GM23338 (cell line): ENCODE measurements around the gene PSORS1C1. TPM values are rescaled to one million over a fixed set of nuclear protein-coding genes. Genes with fewer than 3 reads are reported as not detected.

Source experiments
- ATAC-seq: fragments of 200-7000 bp; cut with Tn5 transposase; 3 replicates; pipeline ENCODE4 v1.9.1; 2020
- DNase-seq: peaks from one replicate; pipeline ENCODE4 v3.0.0-alpha.2; 2015; ENCODE audit warnings: low spot score
- H2AFZ ChIP-seq: fragments of 200-600 bp; sonication (generic); 2 replicates; pipeline ENCODE4 v1.8.0; 2016; ENCODE audit warnings: antibody characterized with exemption, mild to moderate bottlenecking, moderate library complexity
- H3F3A ChIP-seq: fragments of 200-600 bp; sonication (generic); replicated peaks from 2 replicates; pipeline ENCODE4 v1.8.0; 2017; ENCODE audit warnings: antibody characterized with exemption, mixed run types, low read depth
- H3K27ac ChIP-seq: fragments of 200-600 bp; sonication (generic); 2 replicates; pipeline ENCODE4 v1.6.1; 2016; ENCODE audit warnings: low read depth
- H3K27me3 ChIP-seq: fragments of 200-600 bp; sonication (generic); 2 replicates; pipeline ENCODE4 v1.8.0; 2016; ENCODE audit warnings: mild to moderate bottlenecking, mixed run types, moderate library complexity; ENCODE audit not compliant: insufficient read depth
- H3K36me3 ChIP-seq: fragments of 200-600 bp; sonication (generic); 2 replicates; pipeline ENCODE4 v1.8.0; 2016; ENCODE audit warnings: mild to moderate bottlenecking; ENCODE audit not compliant: insufficient read depth
- H3K4me1 ChIP-seq: fragments of 200-600 bp; sonication (generic); 2 replicates; pipeline ENCODE4 v1.8.0; 2016; ENCODE audit warnings: mild to moderate bottlenecking, moderate library complexity; ENCODE audit not compliant: insufficient read depth
- H3K4me2 ChIP-seq: fragments of 200-600 bp; sonication (generic); 2 replicates; pipeline ENCODE4 v1.7.1; 2017; ENCODE audit warnings: mixed run types
- H3K4me3 ChIP-seq: fragments of 200-600 bp; sonication (generic); 2 replicates; pipeline ENCODE4 v1.6.1; 2016; ENCODE audit warnings: mixed run types
- H3K79me2 ChIP-seq: fragments of 200-600 bp; sonication (generic); replicated peaks from 2 replicates; pipeline ENCODE4 v1.8.0; 2017; ENCODE audit warnings: mild to moderate bottlenecking; ENCODE audit not compliant: insufficient read depth
- H3K9me2 ChIP-seq: fragments of 200-600 bp; sonication (generic); 2 replicates; pipeline ENCODE4 v1.8.0; 2017; ENCODE audit not compliant: insufficient read depth
- H4K20me1 ChIP-seq: fragments of 200-600 bp; sonication (generic); replicated peaks from 2 replicates; pipeline ENCODE4 v1.8.0; 2017; ENCODE audit warnings: mild to moderate bottlenecking; ENCODE audit not compliant: insufficient read depth
- H3K27ac Mint-ChIP-seq: 2 replicates; pipeline ENCODE4 v1.8.0; 2020; ENCODE audit warnings: inconsistent platforms, mild to moderate bottlenecking, moderate library complexity, mixed read lengths
- H3K27me3 Mint-ChIP-seq: 3 replicates; pipeline ENCODE4 v1.8.0; 2022; ENCODE audit warnings: low read depth, mild to moderate bottlenecking, moderate library complexity, mixed read lengths, inconsistent platforms; ENCODE audit not compliant: insufficient read depth, poor library complexity
- H3K36me3 Mint-ChIP-seq: 3 replicates; pipeline ENCODE4 v1.8.0; 2021; ENCODE audit warnings: low read depth, mild to moderate bottlenecking, inconsistent platforms, moderate library complexity, mixed read lengths
- H3K4me1 Mint-ChIP-seq: 3 replicates; pipeline ENCODE4 v1.8.0; 2020; ENCODE audit warnings: mild to moderate bottlenecking, inconsistent platforms, mixed read lengths
- H3K4me3 Mint-ChIP-seq: 3 replicates; pipeline ENCODE4 v1.8.0; 2021; ENCODE audit warnings: moderate library complexity, mild to moderate bottlenecking, inconsistent platforms, mixed read lengths
- H3K9me3 Mint-ChIP-seq: 3 replicates; pipeline ENCODE4 v1.8.0; 2020; ENCODE audit warnings: moderate library complexity, mild to moderate bottlenecking, inconsistent platforms, mixed read lengths
- CREB1 ChIP-seq: fragments of 250-450 bp; sonication (Bioruptor Pico); IDR thresholded peaks from 2 replicates; pipeline ENCODE4 v1.5.0; 2020; ENCODE audit warnings: low read depth, mild to moderate bottlenecking, moderate library complexity
- EZH2 ChIP-seq: fragments of 200-600 bp; sonication (generic); IDR thresholded peaks from one replicate; pipeline ENCODE4 v1.8.0; 2017; ENCODE audit warnings: antibody characterized with exemption, mild to moderate bottlenecking, low read depth; ENCODE audit not compliant: unreplicated experiment
- EZH2phosphoT487 ChIP-seq: fragments of 200-600 bp; sonication (generic); IDR thresholded peaks from one replicate; pipeline ENCODE4 v1.8.1; 2018; ENCODE audit warnings: antibody characterized with exemption; ENCODE audit not compliant: unreplicated experiment
- JUNB ChIP-seq: IDR thresholded peaks from one replicate; pipeline ENCODE4 v1.6.1; 2016; ENCODE audit warnings: antibody characterized with exemption; ENCODE audit not compliant: unreplicated experiment
- NANOG ChIP-seq: IDR thresholded peaks from 2 replicates; pipeline ENCODE4 v1.6.1; 2016; ENCODE audit warnings: antibody characterized with exemption, borderline replicate concordance
- POLR2AphosphoS5 ChIP-seq: IDR thresholded peaks from 2 replicates; pipeline ENCODE4 v1.6.1; 2016; ENCODE audit warnings: antibody characterized with exemption, low read depth
- STAT1 ChIP-seq: IDR thresholded peaks from one replicate; pipeline ENCODE4 v1.6.1; 2016; ENCODE audit warnings: antibody characterized with exemption; ENCODE audit not compliant: unreplicated experiment
- ZNF114 ChIP-seq: fragments of 250-450 bp; sonication (Bioruptor Pico); IDR thresholded peaks from 2 replicates; pipeline ENCODE4 v1.5.0; 2020; ENCODE audit warnings: mild to moderate bottlenecking, moderate library complexity
- ZNF331 ChIP-seq: fragments of 250-450 bp; sonication (Bioruptor Pico); IDR thresholded peaks from 2 replicates; pipeline ENCODE4 v1.5.0; 2020; ENCODE audit warnings: low read depth, mild to moderate bottlenecking, moderate library complexity
- polyA plus RNA-seq: library from polyadenylated mRNA; unstranded; fragments of >200 nt; fragmentation: Nextera tagmentation; extraction: Ambion mirVana; gene quantifications from 2 replicates; pipeline ENCODE4 v1.2.1, GENCODE V29; 2016
- total RNA-seq: library from RNA; depleted of rRNA; stranded (reverse); fragments of >200 nt; shearing (Covaris generic); gene quantifications from 2 replicates; pipeline ENCODE4 v1.2.3, GENCODE V29; 2014
- TF ChIP-seq, protein P1 (sequence below): IDR thresholded peaks from one replicate; pipeline ENCODE4 v1.6.1; 2018; ENCODE audit warnings: antibody characterized with exemption; ENCODE audit not compliant: unreplicated experiment
- TF ChIP-seq, protein P2 (sequence below), 2 experiments: fragments of 200-600 bp in 1 of 2; sonication (generic) in 1 of 2; conservative IDR thresholded peaks; 2 replicates each; pipeline versions ENCODE4 v1.5.1 to v1.6.1; 2016 to 2017; ENCODE audit warnings: antibody characterized with exemption in 2 of 2, low read depth in 2 of 2, mild to moderate bottlenecking in 2 of 2, moderate library complexity in 1 of 2
- TF ChIP-seq, protein P3 (sequence below): fragments of 250-450 bp; sonication (Bioruptor Pico); IDR thresholded peaks from 2 replicates; pipeline ENCODE4 v1.5.0; 2020; ENCODE audit warnings: mild to moderate bottlenecking, moderate library complexity
- TF ChIP-seq, protein P4 (sequence below): IDR thresholded peaks from 2 replicates; pipeline ENCODE4 v1.6.1; 2016; ENCODE audit warnings: antibody characterized with exemption

The PSORS1C1 gene
- total and polyA plus RNA-seq, 2 experiments from 2014 or later, result not detected

DNA sequence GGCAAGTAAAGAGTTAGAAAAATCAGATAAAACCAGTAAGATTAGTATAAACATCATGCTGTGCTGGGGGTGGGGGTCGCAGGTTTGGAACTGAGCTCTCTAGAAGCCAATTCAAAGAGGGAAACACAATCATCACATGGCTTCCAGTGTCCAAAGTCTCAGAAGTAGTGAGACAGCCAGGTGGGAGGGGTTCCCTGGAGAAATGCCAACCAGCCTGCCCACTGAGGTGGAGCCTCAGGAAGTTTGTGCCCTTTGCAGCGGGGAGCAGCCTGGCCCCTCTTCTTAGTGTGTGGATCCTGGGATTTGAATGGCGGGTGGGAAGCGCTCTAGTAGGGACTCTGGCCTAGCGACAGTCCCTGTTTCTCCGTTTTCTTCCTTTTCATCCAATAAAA lies 23.6 kb upstream of the PSORS1C1 start:
- Mint-ChIP-seq H3K36me3 (no peaks in the 10 kb centered on the region), H3K9me3 (no peaks in the 10 kb centered on the region), H3K4me1 (peaks cover 14% of the 10 kb centered on the region), H3K27ac (no peak overlapping the region), H3K4me3 (no peak overlapping the region), H3K27me3 (peaks cover 4% of the 10 kb centered on the region)
- H3K27ac ChIP-seq, result no peak overlapping the region
- H3K4me1 ChIP-seq, result peaks cover 16% of the 10 kb centered on the region
- no peak for ATAC-seq
- H2AFZ ChIP-seq, result peak overlapping the region; percentile 34; the same call in 1 of the 2 replicates
- H4K20me1 ChIP-seq, result no peaks in the 10 kb centered on the region
- H3K79me2 ChIP-seq, result no peaks in the 10 kb centered on the region
- H3K27me3 ChIP-seq, result no peaks in the 10 kb centered on the region
- no peak overlapping the region for H3K4me3 ChIP-seq
- H3F3A ChIP-seq, result no peaks in the 10 kb centered on the region
- 0 out of 2 replicates have a peak, but pooled peaks cover 3% of the 10 kb centered on the region for H3K9me2 ChIP-seq
- TF ChIP-seq, protein P1, sequence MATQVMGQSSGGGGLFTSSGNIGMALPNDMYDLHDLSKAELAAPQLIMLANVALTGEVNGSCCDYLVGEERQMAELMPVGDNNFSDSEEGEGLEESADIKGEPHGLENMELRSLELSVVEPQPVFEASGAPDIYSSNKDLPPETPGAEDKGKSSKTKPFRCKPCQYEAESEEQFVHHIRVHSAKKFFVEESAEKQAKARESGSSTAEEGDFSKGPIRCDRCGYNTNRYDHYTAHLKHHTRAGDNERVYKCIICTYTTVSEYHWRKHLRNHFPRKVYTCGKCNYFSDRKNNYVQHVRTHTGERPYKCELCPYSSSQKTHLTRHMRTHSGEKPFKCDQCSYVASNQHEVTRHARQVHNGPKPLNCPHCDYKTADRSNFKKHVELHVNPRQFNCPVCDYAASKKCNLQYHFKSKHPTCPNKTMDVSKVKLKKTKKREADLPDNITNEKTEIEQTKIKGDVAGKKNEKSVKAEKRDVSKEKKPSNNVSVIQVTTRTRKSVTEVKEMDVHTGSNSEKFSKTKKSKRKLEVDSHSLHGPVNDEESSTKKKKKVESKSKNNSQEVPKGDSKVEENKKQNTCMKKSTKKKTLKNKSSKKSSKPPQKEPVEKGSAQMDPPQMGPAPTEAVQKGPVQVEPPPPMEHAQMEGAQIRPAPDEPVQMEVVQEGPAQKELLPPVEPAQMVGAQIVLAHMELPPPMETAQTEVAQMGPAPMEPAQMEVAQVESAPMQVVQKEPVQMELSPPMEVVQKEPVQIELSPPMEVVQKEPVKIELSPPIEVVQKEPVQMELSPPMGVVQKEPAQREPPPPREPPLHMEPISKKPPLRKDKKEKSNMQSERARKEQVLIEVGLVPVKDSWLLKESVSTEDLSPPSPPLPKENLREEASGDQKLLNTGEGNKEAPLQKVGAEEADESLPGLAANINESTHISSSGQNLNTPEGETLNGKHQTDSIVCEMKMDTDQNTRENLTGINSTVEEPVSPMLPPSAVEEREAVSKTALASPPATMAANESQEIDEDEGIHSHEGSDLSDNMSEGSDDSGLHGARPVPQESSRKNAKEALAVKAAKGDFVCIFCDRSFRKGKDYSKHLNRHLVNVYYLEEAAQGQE, result no peak
- TF ChIP-seq, protein P2, sequence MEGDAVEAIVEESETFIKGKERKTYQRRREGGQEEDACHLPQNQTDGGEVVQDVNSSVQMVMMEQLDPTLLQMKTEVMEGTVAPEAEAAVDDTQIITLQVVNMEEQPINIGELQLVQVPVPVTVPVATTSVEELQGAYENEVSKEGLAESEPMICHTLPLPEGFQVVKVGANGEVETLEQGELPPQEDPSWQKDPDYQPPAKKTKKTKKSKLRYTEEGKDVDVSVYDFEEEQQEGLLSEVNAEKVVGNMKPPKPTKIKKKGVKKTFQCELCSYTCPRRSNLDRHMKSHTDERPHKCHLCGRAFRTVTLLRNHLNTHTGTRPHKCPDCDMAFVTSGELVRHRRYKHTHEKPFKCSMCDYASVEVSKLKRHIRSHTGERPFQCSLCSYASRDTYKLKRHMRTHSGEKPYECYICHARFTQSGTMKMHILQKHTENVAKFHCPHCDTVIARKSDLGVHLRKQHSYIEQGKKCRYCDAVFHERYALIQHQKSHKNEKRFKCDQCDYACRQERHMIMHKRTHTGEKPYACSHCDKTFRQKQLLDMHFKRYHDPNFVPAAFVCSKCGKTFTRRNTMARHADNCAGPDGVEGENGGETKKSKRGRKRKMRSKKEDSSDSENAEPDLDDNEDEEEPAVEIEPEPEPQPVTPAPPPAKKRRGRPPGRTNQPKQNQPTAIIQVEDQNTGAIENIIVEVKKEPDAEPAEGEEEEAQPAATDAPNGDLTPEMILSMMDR (conservative IDR thresholded peaks at IDR 0.05; ENCODE audit: low read depth in 2 of 2), result no peak
- no peak for TF ChIP-seq ZNF114
- no peak for TF ChIP-seq STAT1
- no peak for TF ChIP-seq EZH2phosphoT487
- no peak for TF ChIP-seq CREB1 (CRISPR knock-in tag)
- no peak for TF ChIP-seq JUNB
- TF ChIP-seq, protein P3, sequence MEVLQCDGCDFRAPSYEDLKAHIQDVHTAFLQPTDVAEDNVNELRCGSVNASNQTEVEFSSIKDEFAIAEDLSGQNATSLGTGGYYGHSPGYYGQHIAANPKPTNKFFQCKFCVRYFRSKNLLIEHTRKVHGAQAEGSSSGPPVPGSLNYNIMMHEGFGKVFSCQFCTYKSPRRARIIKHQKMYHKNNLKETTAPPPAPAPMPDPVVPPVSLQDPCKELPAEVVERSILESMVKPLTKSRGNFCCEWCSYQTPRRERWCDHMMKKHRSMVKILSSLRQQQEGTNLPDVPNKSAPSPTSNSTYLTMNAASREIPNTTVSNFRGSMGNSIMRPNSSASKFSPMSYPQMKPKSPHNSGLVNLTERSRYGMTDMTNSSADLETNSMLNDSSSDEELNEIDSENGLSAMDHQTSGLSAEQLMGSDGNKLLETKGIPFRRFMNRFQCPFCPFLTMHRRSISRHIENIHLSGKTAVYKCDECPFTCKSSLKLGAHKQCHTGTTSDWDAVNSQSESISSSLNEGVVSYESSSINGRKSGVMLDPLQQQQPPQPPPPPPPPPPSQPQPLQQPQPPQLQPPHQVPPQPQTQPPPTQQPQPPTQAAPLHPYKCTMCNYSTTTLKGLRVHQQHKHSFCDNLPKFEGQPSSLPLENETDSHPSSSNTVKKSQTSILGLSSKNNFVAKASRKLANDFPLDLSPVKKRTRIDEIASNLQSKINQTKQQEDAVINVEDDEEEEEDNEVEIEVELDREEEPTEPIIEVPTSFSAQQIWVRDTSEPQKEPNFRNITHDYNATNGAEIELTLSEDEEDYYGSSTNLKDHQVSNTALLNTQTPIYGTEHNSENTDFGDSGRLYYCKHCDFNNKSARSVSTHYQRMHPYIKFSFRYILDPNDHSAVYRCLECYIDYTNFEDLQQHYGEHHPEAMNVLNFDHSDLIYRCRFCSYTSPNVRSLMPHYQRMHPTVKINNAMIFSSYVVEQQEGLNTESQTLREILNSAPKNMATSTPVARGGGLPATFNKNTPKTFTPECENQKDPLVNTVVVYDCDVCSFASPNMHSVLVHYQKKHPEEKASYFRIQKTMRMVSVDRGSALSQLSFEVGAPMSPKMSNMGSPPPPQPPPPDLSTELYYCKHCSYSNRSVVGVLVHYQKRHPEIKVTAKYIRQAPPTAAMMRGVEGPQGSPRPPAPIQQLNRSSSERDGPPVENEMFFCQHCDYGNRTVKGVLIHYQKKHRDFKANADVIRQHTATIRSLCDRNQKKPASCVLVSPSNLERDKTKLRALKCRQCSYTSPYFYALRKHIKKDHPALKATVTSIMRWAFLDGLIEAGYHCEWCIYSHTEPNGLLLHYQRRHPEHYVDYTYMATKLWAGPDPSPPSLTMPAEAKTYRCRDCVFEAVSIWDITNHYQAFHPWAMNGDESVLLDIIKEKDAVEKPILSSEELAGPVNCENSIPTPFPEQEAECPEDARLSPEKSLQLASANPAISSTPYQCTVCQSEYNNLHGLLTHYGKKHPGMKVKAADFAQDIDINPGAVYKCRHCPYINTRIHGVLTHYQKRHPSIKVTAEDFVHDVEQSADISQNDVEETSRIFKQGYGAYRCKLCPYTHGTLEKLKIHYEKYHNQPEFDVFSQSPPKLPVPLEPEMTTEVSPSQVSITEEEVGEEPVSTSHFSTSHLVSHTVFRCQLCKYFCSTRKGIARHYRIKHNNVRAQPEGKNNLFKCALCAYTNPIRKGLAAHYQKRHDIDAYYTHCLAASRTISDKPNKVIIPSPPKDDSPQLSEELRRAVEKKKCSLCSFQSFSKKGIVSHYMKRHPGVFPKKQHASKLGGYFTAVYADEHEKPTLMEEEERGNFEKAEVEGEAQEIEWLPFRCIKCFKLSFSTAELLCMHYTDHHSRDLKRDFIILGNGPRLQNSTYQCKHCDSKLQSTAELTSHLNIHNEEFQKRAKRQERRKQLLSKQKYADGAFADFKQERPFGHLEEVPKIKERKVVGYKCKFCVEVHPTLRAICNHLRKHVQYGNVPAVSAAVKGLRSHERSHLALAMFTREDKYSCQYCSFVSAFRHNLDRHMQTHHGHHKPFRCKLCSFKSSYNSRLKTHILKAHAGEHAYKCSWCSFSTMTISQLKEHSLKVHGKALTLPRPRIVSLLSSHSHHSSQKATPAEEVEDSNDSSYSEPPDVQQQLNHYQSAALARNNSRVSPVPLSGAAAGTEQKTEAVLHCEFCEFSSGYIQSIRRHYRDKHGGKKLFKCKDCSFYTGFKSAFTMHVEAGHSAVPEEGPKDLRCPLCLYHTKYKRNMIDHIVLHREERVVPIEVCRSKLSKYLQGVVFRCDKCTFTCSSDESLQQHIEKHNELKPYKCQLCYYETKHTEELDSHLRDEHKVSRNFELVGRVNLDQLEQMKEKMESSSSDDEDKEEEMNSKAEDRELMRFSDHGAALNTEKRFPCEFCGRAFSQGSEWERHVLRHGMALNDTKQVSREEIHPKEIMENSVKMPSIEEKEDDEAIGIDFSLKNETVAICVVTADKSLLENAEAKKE, result no peak
- TF ChIP-seq POLR2AphosphoS5, result no peak
- no peak for TF ChIP-seq EZH2
- TF ChIP-seq NANOG, result no peak
- TF ChIP-seq ZNF331 (CRISPR knock-in tag), result no peak
- TF ChIP-seq, protein P4, sequence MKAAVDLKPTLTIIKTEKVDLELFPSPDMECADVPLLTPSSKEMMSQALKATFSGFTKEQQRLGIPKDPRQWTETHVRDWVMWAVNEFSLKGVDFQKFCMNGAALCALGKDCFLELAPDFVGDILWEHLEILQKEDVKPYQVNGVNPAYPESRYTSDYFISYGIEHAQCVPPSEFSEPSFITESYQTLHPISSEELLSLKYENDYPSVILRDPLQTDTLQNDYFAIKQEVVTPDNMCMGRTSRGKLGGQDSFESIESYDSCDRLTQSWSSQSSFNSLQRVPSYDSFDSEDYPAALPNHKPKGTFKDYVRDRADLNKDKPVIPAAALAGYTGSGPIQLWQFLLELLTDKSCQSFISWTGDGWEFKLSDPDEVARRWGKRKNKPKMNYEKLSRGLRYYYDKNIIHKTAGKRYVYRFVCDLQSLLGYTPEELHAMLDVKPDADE, result no peak
- no peaks in the 10 kb centered on the region for H3K36me3 ChIP-seq
- no peak overlapping the region for H3K4me2 ChIP-seq
- no peak for DNase-seq
